ENCODE measurements around the gene PATZ1.

DNA sequence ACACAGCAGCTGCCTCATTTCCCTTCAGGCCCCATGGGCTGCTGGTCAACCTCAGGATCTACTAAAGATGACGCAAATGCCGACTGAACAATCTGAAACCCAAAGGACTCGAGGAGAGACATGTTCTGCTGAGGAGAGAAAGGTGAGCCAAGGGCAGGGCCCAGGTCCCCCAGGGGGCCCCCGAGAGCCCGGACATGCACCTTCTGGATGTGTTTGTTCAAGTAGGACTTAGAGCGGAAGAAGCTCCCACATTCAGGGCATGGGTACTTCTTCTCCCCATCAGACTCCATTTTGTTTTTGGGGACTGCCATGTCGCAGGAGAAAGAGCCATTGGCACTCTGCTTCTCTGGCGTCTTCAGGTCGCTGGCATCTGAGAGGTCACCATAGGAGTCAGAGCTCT, 19.3 kb downstream of the PATZ1 start:
- TF ChIP-seq, protein P1, sequence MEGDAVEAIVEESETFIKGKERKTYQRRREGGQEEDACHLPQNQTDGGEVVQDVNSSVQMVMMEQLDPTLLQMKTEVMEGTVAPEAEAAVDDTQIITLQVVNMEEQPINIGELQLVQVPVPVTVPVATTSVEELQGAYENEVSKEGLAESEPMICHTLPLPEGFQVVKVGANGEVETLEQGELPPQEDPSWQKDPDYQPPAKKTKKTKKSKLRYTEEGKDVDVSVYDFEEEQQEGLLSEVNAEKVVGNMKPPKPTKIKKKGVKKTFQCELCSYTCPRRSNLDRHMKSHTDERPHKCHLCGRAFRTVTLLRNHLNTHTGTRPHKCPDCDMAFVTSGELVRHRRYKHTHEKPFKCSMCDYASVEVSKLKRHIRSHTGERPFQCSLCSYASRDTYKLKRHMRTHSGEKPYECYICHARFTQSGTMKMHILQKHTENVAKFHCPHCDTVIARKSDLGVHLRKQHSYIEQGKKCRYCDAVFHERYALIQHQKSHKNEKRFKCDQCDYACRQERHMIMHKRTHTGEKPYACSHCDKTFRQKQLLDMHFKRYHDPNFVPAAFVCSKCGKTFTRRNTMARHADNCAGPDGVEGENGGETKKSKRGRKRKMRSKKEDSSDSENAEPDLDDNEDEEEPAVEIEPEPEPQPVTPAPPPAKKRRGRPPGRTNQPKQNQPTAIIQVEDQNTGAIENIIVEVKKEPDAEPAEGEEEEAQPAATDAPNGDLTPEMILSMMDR (IDR thresholded peaks at IDR 0.05; ENCODE audit: control extremely low read depth in 1 of 3, insufficient read depth in 1 of 3, low read depth in 1 of 3, low read length in 3 of 3), result no peak
- TF ChIP-seq KDM5A (IDR thresholded peaks at IDR 0.05; ENCODE audit: low read length) (no peak), EZH2 (IDR thresholded peaks at IDR 0.05; ENCODE audit: low read depth, low read length, severe bottlenecking) (no peak), POLR2A (IDR thresholded peaks at IDR 0.05; ENCODE audit: control extremely low read depth in 1 of 2, low read depth in 2 of 2, low read length in 2 of 2) (no peak), JUN (IDR thresholded peaks at IDR 0.05; ENCODE audit: low read depth, low read length) (no peak), NANOG (IDR thresholded peaks at IDR 0.05; ENCODE audit: insufficient read depth, low read depth, low read length, poor library complexity, severe bottlenecking) (no peak), CHD2 (IDR thresholded peaks at IDR 0.05; ENCODE audit: low read length) (no peak), KDM1A (IDR thresholded peaks at IDR 0.05; ENCODE audit: borderline replicate concordance, low read length) (no peak), CREB1 (IDR thresholded peaks at IDR 0.05) (no peak)
